ENCODE results near the gene FKBP2. TPM values are rescaled to one million over a fixed set of nuclear protein-coding genes. Genes with fewer than 3 reads are reported as not detected.

The FKBP2 gene
- polyA plus RNA-seq, 1 donor (not counting 4 experiments of a cell fraction or from before 2014, with no cell fraction given) = 40.3 TPM

- H4K20me1 ChIP-seq (ENCODE audit: control insufficient read depth, extremely low read depth, insufficient read depth, low read length) = peaks cover 8% of the 10 kb centered on the region
- H3K4me1 ChIP-seq (ENCODE audit: control insufficient read depth, extremely low read depth, insufficient read depth, low read length) = peaks cover 26% of the 10 kb centered on the region
- peak overlapping the region; percentile 87 for H3K4me2 ChIP-seq (ENCODE audit: control insufficient read depth, extremely low read depth, insufficient read depth, low read depth, low read length)
- DNase-seq (ENCODE audit: low read depth, low spot score) (no peak), FAIRE-seq (no peak)
- H3K27me3 ChIP-seq (ENCODE audit: control insufficient read depth, extremely low read depth, insufficient read depth, low read length) = no peaks in the 10 kb centered on the region
- no peak overlapping the region for H2AFZ ChIP-seq (ENCODE audit: control insufficient read depth, low read length)
- H3K9me1 ChIP-seq (ENCODE audit: control insufficient read depth, extremely low read depth, insufficient read depth, low read length) = no peaks in the 10 kb centered on the region
- peak overlapping the region; percentile 77 to 96 (median 96) for H3K4me3 ChIP-seq (ENCODE audit: control insufficient read depth in 2 of 3, extremely low read depth in 1 of 3, insufficient read depth in 2 of 3, low read depth in 1 of 3, low read length in 3 of 3)
- peaks cover 37% of the 10 kb centered on the region for H3K79me2 ChIP-seq (ENCODE audit: control insufficient read depth, insufficient read depth, low read length)
- dilution Hi-C loops (cut with MboI; ENCODE audit: extremely low pct_ligation_motif_present, low sequenced_read_pairs) = no loop called here
- H3K9ac ChIP-seq (ENCODE audit: control insufficient read depth, extremely low read depth, insufficient read depth, low read length) = peak overlapping the region; percentile 90
- H3K27ac ChIP-seq (ENCODE audit: control insufficient read depth, insufficient read depth, low read length) = peak overlapping the region; percentile 61
- H3K36me3 ChIP-seq (ENCODE audit: control insufficient read depth in 2 of 2, extremely low read depth in 1 of 2, insufficient read depth in 2 of 2, low read length in 2 of 2) = peaks cover 19 to 30% of the 10 kb centered on the region in 2 experiments
- H3K9me3 ChIP-seq (ENCODE audit: control insufficient read depth, low read depth, low read length) = no peaks in the 10 kb centered on the region
- no peak for TF ChIP-seq EZH2 (IDR thresholded peaks at IDR 0.05; ENCODE audit: low read length)
- peak in 2 of 3 experiments; percentile 40 to 67 for TF ChIP-seq CTCF (optimal IDR thresholded peaks at IDR 0.05 in 1 of 3, IDR thresholded peaks at IDR 0.05 in 1 of 3, conservative IDR thresholded peaks at IDR 0.05 in 1 of 3; ENCODE audit: extremely low read depth in 1 of 3, insufficient read depth in 2 of 3, low read length in 3 of 3)
These were observed 11.3 kb downstream of the FKBP2 start for GRCh38 chr11:64252003-64252872.

- TF ChIP-seq EZH2 (IDR thresholded peaks at IDR 0.05; ENCODE audit: low read length) (no peak), CTCF (optimal IDR thresholded peaks at IDR 0.05 in 1 of 3, IDR thresholded peaks at IDR 0.05 in 1 of 3, conservative IDR thresholded peaks at IDR 0.05 in 1 of 3; ENCODE audit: extremely low read depth in 1 of 3, insufficient read depth in 2 of 3, low read length in 3 of 3) (no peak)
- peaks cover 19 to 30% of the 10 kb centered on the region in 2 experiments for H3K36me3 ChIP-seq (ENCODE audit: control insufficient read depth in 2 of 2, extremely low read depth in 1 of 2, insufficient read depth in 2 of 2, low read length in 2 of 2)
- H3K79me2 ChIP-seq (ENCODE audit: control insufficient read depth, insufficient read depth, low read length) = peaks cover 37% of the 10 kb centered on the region
- FAIRE-seq = no peak
- no peak overlapping the region for H3K27ac ChIP-seq (ENCODE audit: control insufficient read depth, insufficient read depth, low read length)
- dilution Hi-C loops (cut with MboI; ENCODE audit: extremely low pct_ligation_motif_present, low sequenced_read_pairs) = no loop called here
- peak overlapping the region; percentile 77 to 96 (median 96) for H3K4me3 ChIP-seq (ENCODE audit: control insufficient read depth in 2 of 3, extremely low read depth in 1 of 3, insufficient read depth in 2 of 3, low read depth in 1 of 3, low read length in 3 of 3)
- H3K4me2 ChIP-seq (ENCODE audit: control insufficient read depth, extremely low read depth, insufficient read depth, low read depth, low read length) = peak overlapping the region; percentile 87
- H2AFZ ChIP-seq (ENCODE audit: control insufficient read depth, low read length) = no peak overlapping the region
- no peak for DNase-seq (ENCODE audit: low read depth, low spot score)
- H4K20me1 ChIP-seq (ENCODE audit: control insufficient read depth, extremely low read depth, insufficient read depth, low read length) = peaks cover 8% of the 10 kb centered on the region
- H3K9ac ChIP-seq (ENCODE audit: control insufficient read depth, extremely low read depth, insufficient read depth, low read length) = peak overlapping the region; percentile 90
- no peaks in the 10 kb centered on the region for H3K9me1 ChIP-seq (ENCODE audit: control insufficient read depth, extremely low read depth, insufficient read depth, low read length)
- no peaks in the 10 kb centered on the region for H3K9me3 ChIP-seq (ENCODE audit: control insufficient read depth, low read depth, low read length)
- peaks cover 21% of the 10 kb centered on the region for H3K4me1 ChIP-seq (ENCODE audit: control insufficient read depth, extremely low read depth, insufficient read depth, low read length)
- H3K27me3 ChIP-seq (ENCODE audit: control insufficient read depth, extremely low read depth, insufficient read depth, low read length) = no peaks in the 10 kb centered on the region
These were observed 12.1 kb downstream of the FKBP2 start for GRCh38 chr11:64253043-64253442.

All from keratinocyte (primary cell).